Peyer's patch (tissue), 4 donors: ENCODE measurements around the gene ACTR3C.
"Not testable (repeated sequence)": the region's sequence is repeated elsewhere in the genome, so short reads cannot be mapped to it uniquely, and the experiment has no call there.

ENCODE experiments used
- CTCF ChIP-seq, 6 experiments: fragments of 450-650 bp in 4 of 6; fragments of 200-600 bp in 2 of 6; sonication (generic) in 1 of 6; IDR thresholded peaks; one replicate each; pipeline ENCODE4 v1.5.1; 2017 to 2019; ENCODE audit warnings: antibody characterized with exemption in 6 of 6, mild to moderate bottlenecking in 3 of 6, moderate library complexity in 1 of 6
- POLR2A ChIP-seq, 2 donors: fragments of 450-650 bp; IDR thresholded peaks; one replicate each; pipeline ENCODE4 v1.5.1; 2017; ENCODE audit warnings: antibody characterized with exemption in 2 of 2, mild to moderate bottlenecking in 2 of 2, moderate library complexity in 2 of 2

DNA sequence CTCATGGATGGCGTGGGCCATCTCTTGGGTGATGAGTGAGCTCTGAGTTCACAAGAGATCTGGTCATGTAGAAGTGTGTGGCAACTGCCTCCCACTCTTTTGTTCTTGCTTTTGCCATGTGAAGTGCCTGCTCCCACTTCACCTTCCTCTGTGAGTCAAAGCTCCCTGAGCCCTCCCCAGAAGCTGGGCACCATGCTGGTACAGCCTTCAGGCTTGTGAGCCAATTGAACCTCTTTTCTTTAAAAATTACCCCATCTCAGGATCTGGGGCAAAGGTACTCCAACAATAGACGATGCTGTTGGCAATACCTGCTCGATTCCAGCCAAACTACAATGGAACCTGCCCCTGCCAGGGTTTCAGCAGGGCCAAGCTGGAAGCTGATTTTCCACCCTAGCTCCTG is 75.6 kb downstream of the ACTR3C start:
- not testable (repeated sequence) for TF ChIP-seq POLR2A, CTCF (IDR thresholded peaks at IDR 0.05)
